Cardiac muscle cell (in vitro differentiated cells and primary cell): ENCODE measurements around the gene UBR4. TPM values are rescaled to one million over a fixed set of nuclear protein-coding genes. Genes with fewer than 3 reads are reported as not detected.

ENCODE experiments used
- DNase-seq, 2 donors: peaks; one replicate each; pipeline versions ENCODE4 v3.0.0 to v3.0.0-alpha.2; 2010 to 2017; ENCODE audit warnings: low read depth in 1 of 2, low spot score in 1 of 2
- H3K27ac ChIP-seq: fragments of 200-600 bp; sonication (generic); 2 replicates; pipeline ENCODE4 v1.5.1; 2016
- H3K27me3 ChIP-seq: fragments of 200-600 bp; sonication (generic); 2 replicates; pipeline ENCODE4 v1.6.0; 2016; ENCODE audit warnings: control low read depth
- H3K36me3 ChIP-seq: fragments of 200-600 bp; sonication (generic); 2 replicates; pipeline ENCODE4 v1.5.1; 2016; ENCODE audit warnings: control low read depth
- H3K4me1 ChIP-seq: fragments of 200-600 bp; sonication (generic); 2 replicates; pipeline ENCODE4 v1.8.1; 2017; ENCODE audit warnings: low read depth, mild to moderate bottlenecking, mixed run types
- H3K4me3 ChIP-seq: fragments of 200-600 bp; sonication (generic); 2 replicates; pipeline ENCODE4 v1.5.1; 2016; ENCODE audit warnings: mild to moderate bottlenecking
- H3K9me3 ChIP-seq: fragments of 200-600 bp; sonication (generic); 2 replicates; pipeline ENCODE4 v1.5.1; 2017; ENCODE audit warnings: low read depth, mild to moderate bottlenecking, control low read depth
- CTCF ChIP-seq: IDR thresholded peaks from 2 replicates; pipeline ENCODE4 v1.5.1; 2012; ENCODE audit warnings: low read depth, mild to moderate bottlenecking, low read length
- polyA plus RNA-seq: library from polyadenylated mRNA; unstranded; fragments of >200 nt; fragmentation: Nextera tagmentation; extraction: Ambion mirVana; gene quantifications from 2 replicates; pipeline ENCODE4 v1.2.1, GENCODE V29; 2016
- total RNA-seq: library from RNA; depleted of rRNA; stranded (reverse); fragments of >200 nt; gene quantifications from 2 replicates; pipeline ENCODE4 v1.2.3, GENCODE V29; 2016

The UBR4 gene
- total and polyA plus RNA-seq, 2 experiments from 2014 or later: 76.4 to 206 TPM

- no peak for DNase-seq
- H3K4me3 ChIP-seq: no peak overlapping the region
- no peaks in the 10 kb centered on the region for H3K9me3 ChIP-seq
- H3K27me3 ChIP-seq: no peaks in the 10 kb centered on the region
- TF ChIP-seq CTCF: no peak
- peaks cover 99% of the 10 kb centered on the region for H3K36me3 ChIP-seq
- H3K4me1 ChIP-seq: no peaks in the 10 kb centered on the region
- no peak overlapping the region for H3K27ac ChIP-seq
These were observed 113.1 kb downstream of the UBR4 start for GRCh38 chr1:19096990-19097389.

DNA sequence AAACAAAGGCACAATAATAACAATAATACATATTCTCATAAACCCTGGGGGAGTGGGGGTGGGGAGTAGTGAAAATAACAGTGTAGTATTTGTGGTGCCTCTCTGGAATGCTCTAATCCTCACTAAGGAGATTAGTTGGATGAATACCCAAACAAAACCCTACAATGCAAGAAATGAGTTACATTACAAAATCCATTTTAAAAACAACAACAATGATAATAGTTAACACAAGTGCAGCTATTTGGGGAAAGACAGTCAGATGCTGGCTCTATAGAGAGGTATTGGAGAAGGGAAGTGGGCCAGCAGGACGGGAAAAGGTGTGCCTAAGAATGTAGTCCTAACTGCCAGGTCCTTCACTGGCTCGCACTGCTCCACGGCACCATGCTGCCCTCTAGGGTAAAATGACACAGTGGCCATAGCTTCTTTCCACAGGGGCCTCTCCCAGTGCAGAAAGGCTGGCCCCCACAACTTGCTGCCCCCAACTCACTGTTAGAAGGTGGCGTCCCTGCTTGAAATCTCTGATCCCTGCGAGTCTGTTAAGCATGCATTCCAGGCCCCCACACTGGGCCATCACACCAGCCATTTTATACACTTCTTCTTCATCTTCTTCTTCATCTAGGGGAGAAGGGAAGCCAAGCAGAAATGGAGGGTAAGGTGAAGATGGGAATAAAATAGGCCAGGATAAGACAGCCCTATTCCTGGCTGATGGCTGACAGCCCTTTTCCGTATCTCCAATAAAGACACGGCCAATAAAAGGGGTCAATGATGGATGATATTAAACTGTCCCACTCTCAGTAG is 113.8 kb downstream of the UBR4 start:
- Histone ChIP-seq H3K27me3 (no peaks in the 10 kb centered on the region), H3K9me3 (no peaks in the 10 kb centered on the region), H3K36me3 (peaks cover 99% of the 10 kb centered on the region), H3K4me1 (no peaks in the 10 kb centered on the region), H3K4me3 (no peak overlapping the region), H3K27ac (no peak overlapping the region)
- TF ChIP-seq CTCF: peak; percentile 45
- peak; percentile 35 to 36 for DNase-seq

DNA sequence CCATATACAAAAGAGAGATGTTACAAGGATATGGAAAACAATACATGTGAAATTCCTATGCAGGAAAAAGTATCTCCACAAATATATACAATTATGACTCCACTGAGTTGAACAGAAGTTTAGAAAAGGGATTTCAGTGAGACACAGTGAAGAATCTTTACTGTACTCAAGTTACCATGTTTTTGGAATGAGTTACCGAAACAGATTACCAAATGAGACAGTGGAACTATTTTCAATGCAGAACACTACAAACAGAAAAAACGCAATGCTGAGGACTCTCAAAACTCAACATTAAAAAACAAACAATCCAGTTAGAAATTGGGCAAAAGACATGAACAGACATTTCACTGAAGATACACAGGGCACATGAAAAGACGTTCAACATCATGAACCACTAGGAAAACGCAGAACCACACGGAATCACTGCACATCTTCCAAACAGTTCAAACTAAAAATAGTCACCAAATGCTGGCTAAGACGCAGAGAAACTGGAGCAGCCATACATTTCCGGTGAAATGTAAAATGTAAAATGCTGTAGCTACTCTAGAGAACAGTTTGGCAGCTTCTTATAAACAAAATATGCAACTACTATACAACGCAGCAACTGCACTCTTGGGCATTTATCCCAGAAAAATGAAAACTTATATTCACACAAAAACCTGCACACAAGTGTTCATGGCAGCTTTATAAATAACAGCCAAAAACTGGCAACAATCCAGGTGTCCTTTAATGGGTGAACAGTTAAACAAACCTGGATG is 118.7 kb downstream of the UBR4 start:
- Histone ChIP-seq H3K9me3 (no peaks in the 10 kb centered on the region), H3K27ac (no peak overlapping the region), H3K4me3 (no peak overlapping the region), H3K27me3 (no peaks in the 10 kb centered on the region), H3K36me3 (peaks cover 98% of the 10 kb centered on the region), H3K4me1 (no peaks in the 10 kb centered on the region)
- DNase-seq: peak in 1 of 2 donors; percentile 15
- TF ChIP-seq CTCF: no peak

DNA sequence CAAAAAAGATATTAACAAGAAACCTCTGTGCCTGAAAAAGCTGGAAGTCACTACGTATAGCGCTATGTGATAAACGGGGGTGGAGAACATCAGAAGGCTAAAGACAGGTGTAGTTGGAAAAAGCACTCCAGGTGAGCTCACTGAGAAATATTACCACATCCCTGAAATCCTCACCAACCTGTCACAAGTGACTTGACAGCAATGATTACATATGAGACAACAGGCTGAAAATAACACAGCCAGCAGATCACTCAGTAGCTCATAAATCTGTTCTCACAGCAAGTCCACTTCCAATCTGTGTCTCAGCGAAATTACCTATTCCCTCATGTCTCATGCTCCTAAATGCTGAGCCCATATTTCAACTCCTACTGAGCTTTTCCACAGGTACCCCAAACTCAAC is 120.5 kb downstream of the UBR4 start:
- DNase-seq: no peak
- no peak for TF ChIP-seq CTCF
- Histone ChIP-seq H3K4me3 (no peak overlapping the region), H3K36me3 (peaks cover 98% of the 10 kb centered on the region), H3K27me3 (no peaks in the 10 kb centered on the region), H3K9me3 (no peaks in the 10 kb centered on the region), H3K27ac (no peak overlapping the region), H3K4me1 (no peaks in the 10 kb centered on the region)

DNA sequence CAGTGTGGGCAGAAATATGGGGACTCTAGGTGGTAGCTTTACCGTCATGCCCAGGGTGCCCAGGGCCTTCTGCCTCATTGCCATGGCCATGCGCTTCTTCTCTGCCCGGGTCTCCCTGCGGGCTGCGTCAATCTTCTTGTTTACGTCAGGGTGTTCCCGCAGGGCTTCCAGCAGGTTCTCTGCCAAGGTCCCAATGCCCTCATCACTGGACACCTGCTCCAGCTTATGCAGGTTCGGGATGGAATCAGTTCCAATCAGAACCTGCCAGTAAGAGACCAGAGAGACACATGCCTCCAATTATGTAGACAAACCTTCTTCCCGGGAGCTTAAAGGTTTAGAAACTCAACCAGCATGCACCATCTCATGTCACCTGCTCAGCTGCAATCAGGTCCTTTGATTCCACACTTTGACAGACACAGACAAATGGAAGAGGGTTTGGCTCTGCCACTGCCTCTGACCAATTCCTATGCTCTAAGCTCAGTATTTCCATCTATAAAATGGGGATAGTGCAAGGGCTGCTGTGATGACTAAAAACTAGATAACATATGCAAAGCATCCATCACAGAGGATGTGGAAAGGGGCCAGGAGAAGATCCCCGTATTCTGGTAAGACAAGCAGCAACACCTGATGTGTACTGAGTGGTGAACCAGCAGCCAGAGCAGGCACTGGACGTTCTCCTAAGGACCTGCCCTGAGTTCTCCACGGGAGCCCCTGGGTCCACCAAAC is 121.2 kb downstream of the UBR4 start:
- Histone ChIP-seq H3K9me3 (no peaks in the 10 kb centered on the region), H3K36me3 (peaks cover 98% of the 10 kb centered on the region), H3K4me3 (no peak overlapping the region), H3K27me3 (no peaks in the 10 kb centered on the region), H3K27ac (no peak overlapping the region), H3K4me1 (no peaks in the 10 kb centered on the region)
- DNase-seq: no peak
- TF ChIP-seq CTCF: no peak
